ENCODE measurements around the gene DNAJB11.

Gene DNAJB11

DNA sequence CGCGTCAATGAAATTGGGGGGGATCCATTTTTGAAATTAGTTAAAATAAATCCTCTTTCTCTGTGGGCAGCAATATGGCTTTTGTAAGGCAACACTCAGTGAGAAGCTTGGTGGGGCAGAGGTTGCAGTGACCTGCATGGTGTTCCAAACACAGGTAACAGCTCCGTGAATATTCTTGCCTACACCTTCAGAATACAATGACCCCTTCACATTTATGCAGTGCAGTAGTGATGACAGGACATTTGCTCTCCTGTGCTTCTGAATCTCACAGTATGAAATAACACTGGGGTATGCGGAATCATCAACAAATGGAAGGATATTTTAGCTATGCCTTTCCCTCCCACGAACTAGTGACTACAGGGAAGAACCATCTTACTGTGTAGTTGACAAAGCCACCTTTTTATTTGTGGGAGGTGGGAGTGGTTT lies 49.3 kb downstream of the DNAJB11 start:
- DNase-seq: no peak
- in situ Hi-C loops (cut with HindIII; ENCODE audit: low pct_ligation_motif_present, low sequenced_read_pairs): loop anchor here (25.0 kb wide), 1 partner anchor 193 kb away; the partner anchor contains the start of gene RFC4
- Histone ChIP-seq H3K27ac (no peak overlapping the region), H3K4me3 (ENCODE audit: low read depth, low read length) (no peak overlapping the region), H3K36me3 (replicated peaks) (no peaks in the 10 kb centered on the region), H3K27me3 (replicated peaks) (no peaks in the 10 kb centered on the region)
- TF ChIP-seq, protein P1, sequence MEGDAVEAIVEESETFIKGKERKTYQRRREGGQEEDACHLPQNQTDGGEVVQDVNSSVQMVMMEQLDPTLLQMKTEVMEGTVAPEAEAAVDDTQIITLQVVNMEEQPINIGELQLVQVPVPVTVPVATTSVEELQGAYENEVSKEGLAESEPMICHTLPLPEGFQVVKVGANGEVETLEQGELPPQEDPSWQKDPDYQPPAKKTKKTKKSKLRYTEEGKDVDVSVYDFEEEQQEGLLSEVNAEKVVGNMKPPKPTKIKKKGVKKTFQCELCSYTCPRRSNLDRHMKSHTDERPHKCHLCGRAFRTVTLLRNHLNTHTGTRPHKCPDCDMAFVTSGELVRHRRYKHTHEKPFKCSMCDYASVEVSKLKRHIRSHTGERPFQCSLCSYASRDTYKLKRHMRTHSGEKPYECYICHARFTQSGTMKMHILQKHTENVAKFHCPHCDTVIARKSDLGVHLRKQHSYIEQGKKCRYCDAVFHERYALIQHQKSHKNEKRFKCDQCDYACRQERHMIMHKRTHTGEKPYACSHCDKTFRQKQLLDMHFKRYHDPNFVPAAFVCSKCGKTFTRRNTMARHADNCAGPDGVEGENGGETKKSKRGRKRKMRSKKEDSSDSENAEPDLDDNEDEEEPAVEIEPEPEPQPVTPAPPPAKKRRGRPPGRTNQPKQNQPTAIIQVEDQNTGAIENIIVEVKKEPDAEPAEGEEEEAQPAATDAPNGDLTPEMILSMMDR (IDR thresholded peaks at IDR 0.05; ENCODE audit: low read depth, low read length, missing control alignments): no peak

DNA sequence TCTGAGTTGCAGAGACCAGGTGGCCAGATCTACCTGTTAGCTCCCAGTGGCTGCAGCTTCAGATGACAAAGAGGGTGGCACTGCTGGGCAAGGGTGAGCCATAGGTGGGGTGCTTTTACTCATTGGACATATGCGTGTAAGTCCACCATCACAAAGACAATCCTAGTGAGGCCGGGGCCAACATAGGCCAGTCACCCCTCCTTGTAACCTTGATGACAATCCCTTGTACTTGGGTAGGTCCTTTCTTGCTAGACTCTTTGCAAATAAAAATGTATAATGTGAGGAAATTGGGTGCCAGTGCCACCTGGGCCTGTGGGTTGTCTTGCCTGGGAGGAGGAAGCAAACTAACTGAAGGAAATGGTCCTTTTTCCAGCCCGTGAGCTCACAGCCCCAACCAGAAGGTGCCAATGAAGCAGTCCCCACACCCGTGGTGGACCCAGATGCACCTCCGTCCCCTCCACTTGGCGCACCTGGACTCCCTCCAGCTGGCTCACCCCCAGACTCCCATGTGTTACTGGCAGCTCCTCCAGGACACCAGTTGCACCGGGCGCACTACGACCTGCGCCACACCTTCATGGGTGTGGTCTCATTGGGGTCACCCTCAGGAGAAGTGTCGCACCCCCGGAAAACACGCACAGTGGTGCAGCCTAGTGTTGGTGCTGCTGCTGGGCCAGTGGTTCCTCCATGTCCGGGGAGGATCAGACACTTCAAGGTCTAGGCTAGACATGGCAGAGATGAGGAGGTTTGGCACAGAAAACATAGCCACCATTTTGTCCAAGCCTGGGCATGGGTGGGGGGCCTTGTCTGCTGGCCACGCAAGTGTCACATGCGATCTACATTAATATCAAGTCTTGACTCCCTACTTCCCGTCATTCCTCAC lies 49.9 kb downstream of the DNAJB11 start:
- DNase-seq: no peak
- no peaks in the 10 kb centered on the region for H3K27me3 ChIP-seq (replicated peaks)
- no peaks in the 10 kb centered on the region for H3K36me3 ChIP-seq (replicated peaks)
- no peak overlapping the region for H3K27ac ChIP-seq
- no peak overlapping the region for H3K4me3 ChIP-seq (ENCODE audit: low read depth, low read length)
- in situ Hi-C loops (cut with HindIII; ENCODE audit: low pct_ligation_motif_present, low sequenced_read_pairs): loop anchor here (25.0 kb wide), 1 partner anchor 192 kb away; the partner anchor contains the start of gene RFC4
- TF ChIP-seq, protein P1 (IDR thresholded peaks at IDR 0.05; ENCODE audit: low read depth, low read length, missing control alignments): no peak

DNA sequence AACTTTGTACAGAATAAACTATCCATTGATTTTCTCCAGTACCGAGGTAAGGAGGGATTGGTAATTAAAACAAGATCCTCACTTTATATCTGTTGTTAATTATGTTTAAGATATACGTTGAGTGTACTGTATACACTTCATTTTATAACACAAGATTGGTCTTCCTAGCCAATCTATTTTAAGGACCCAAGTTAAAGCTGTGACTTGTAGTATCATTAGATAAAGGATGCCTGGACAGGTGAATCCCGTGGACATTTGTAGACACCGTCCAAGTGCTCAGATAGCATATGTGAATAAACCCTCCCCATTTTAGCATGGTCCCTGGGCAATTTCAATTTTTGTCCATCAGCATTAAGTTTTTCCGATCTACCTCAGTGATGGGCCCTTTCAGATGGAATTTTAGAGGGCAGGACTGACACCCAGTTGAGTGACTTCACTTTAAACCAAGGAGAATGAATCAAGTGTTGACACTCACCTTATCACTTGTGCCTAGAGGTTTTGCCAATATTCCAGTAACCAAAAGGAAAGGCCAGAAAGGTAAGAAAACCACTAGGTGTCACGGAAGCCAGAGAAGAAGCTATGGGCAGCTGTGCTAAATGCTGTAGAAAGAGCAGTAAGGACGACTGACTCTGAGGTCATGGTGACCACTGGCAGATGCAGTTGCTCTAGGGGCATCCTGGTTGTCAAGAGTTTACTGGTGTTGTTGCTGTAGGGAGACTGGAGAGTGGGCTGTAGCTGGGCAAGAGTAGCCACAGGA lies 51.6 kb downstream of the DNAJB11 start:
- no peaks in the 10 kb centered on the region for H3K36me3 ChIP-seq (replicated peaks)
- no peaks in the 10 kb centered on the region for H3K27me3 ChIP-seq (replicated peaks)
- in situ Hi-C loops (cut with HindIII; ENCODE audit: low pct_ligation_motif_present, low sequenced_read_pairs): loop anchor here (25.0 kb wide), 1 partner anchor 190 kb away; the partner anchor contains the start of gene RFC4
- H3K27ac ChIP-seq: no peak overlapping the region
- H3K4me3 ChIP-seq (ENCODE audit: low read depth, low read length): no peak overlapping the region
- DNase-seq: no peak
- TF ChIP-seq, protein P1 (IDR thresholded peaks at IDR 0.05; ENCODE audit: low read depth, low read length, missing control alignments): no peak

DNA sequence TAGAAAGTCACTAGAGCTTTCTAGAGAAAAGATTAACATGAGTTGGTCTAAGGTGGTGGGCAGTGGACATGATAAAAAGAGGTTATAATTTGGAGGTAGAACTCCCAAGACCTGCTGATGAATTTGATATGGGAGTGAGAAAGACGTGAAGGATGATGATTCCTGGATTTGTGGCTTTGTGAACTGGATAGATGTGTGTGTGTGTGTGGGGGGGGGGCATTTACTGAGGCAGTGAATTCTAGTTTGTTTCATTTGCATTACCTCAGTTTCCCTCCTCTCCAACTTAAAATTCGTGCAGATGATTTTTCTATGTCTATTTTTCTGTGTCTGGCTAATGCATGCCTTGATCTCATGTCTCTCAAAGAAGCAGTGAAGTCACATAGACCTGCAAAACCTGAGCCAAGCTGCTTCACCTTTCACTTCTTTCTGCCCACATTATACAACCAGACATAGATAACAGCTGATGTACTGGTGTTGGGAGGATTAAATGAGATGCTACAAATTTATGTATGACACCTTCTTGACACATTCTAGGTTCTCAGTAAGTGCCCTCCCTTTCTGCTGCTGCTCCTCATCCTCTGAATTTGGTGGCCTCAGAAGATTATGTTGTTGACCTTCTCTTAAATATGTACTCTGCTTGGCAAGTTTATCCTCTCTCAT lies 52.3 kb downstream of the DNAJB11 start:
- H3K27me3 ChIP-seq (replicated peaks): no peaks in the 10 kb centered on the region
- in situ Hi-C loops (cut with HindIII; ENCODE audit: low pct_ligation_motif_present, low sequenced_read_pairs): loop anchor here (25.0 kb wide), 1 partner anchor 190 kb away; the partner anchor contains the start of gene RFC4
- TF ChIP-seq, protein P1 (IDR thresholded peaks at IDR 0.05; ENCODE audit: low read depth, low read length, missing control alignments): no peak

DNA sequence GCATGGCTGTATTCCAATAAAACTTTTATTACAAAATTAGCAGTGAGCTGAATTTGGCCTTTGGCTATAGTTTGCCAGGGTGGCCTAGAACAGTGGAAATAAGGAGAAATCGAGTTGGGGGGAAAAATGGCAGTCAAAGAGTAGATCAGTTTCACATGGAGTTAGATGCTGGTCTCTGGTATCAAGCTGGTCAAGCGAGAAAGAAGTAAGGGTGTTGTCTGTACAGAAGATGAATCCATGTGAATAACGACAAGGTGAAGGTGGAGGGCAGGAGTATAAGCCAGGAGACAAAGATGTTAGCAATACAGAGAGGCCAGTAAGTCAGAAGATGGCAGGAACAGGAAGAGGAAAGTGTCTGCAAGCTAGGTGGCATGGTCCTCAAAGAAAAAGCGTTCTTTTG lies 54.1 kb downstream of the DNAJB11 start:
- DNase-seq: no peak
- TF ChIP-seq, protein P1 (IDR thresholded peaks at IDR 0.05; ENCODE audit: low read depth, low read length, missing control alignments): no peak
- Histone ChIP-seq H3K27ac (no peak overlapping the region), H3K36me3 (replicated peaks) (no peaks in the 10 kb centered on the region), H3K4me3 (ENCODE audit: low read depth, low read length) (no peak overlapping the region), H3K27me3 (replicated peaks) (no peaks in the 10 kb centered on the region)
- in situ Hi-C loops (cut with HindIII; ENCODE audit: low pct_ligation_motif_present, low sequenced_read_pairs): loop anchor here (25.0 kb wide), 1 partner anchor 188 kb away; the partner anchor contains the start of gene RFC4

More for the DNA sequence above, 52.3 kb downstream of the DNAJB11 start:
- no peak overlapping the region for H3K27ac ChIP-seq
- no peak overlapping the region for H3K4me3 ChIP-seq (ENCODE audit: low read depth, low read length)
- no peak for DNase-seq
- no peaks in the 10 kb centered on the region for H3K36me3 ChIP-seq (replicated peaks)
